AG09319 (cell line): ENCODE data around the gene SLC36A4.

Experiments
- DNase-seq: peaks from one replicate; pipeline ENCODE4 v3.0.0-alpha.2; 2010; ENCODE audit warnings: low read depth; ENCODE audit errors: extremely low read depth
- CTCF ChIP-seq: IDR thresholded peaks from 2 replicates; pipeline ENCODE4 v1.5.1; 2011; ENCODE audit warnings: low read depth, mild to moderate bottlenecking, inconsistent platforms, low read length, moderate library complexity

SLC36A4 gene

GRCh38 chr11:93212094-93212493 lies 14.3 kb upstream of the SLC36A4 start:
- TF ChIP-seq CTCF, result no peak
- no peak for DNase-seq

- no peak for TF ChIP-seq CTCF
- DNase-seq, result no peak
Measured at GRCh38 chr11:93209466-93209865, 11.7 kb upstream of the SLC36A4 start.

- no peak for TF ChIP-seq CTCF
- DNase-seq, result no peak
Measured at GRCh38 chr11:93208663-93209270, 11.0 kb upstream of the SLC36A4 start.

GRCh38 chr11:93199616-93200015 lies 1.8 kb upstream of the SLC36A4 start:
- no peak for DNase-seq
- TF ChIP-seq CTCF, result no peak

GRCh38 chr11:93198215-93198845 lies 539 bp upstream of the SLC36A4 start:
- TF ChIP-seq CTCF, result no peak
- no peak for DNase-seq

GRCh38 chr11:93196816-93197379 lies 893 bp downstream of the SLC36A4 start:
- no peak for DNase-seq
- TF ChIP-seq CTCF, result peak; percentile 50

GRCh38 chr11:93194673-93195291 lies 3.0 kb downstream of the SLC36A4 start:
- no peak for DNase-seq
- TF ChIP-seq CTCF, result no peak
